ENCODE results near the gene NPHP1.
"Not testable (repeated sequence)": the region's sequence is repeated elsewhere in the genome, so short reads cannot be mapped to it uniquely, and the experiment has no call there.

GRCh38 chr2:110093924-110094323 is 110.9 kb downstream of the NPHP1 start:
- TF ChIP-seq CTCF (conservative IDR thresholded peaks at IDR 0.05); ZFX (IDR thresholded peaks at IDR 0.05): not testable (repeated sequence)

Measured in C4-2B (cell line).